ENCODE measurements around the gene MOAP1. TPM values are rescaled to one million over a fixed set of nuclear protein-coding genes. Genes with fewer than 3 reads are reported as not detected.
"Not testable (repeated sequence)": the region's sequence is repeated elsewhere in the genome, so short reads cannot be mapped to it uniquely, and the experiment has no call there.

MOAP1 gene
- total RNA-seq, 1 donor from 2014 or later: 24.1 TPM

GRCh38 chr14:93160353-93160801 is 24.3 kb downstream of the MOAP1 start:
- H3K27me3 ChIP-seq: no peaks in the 10 kb centered on the region
- H3K9me3 ChIP-seq: no peaks in the 10 kb centered on the region
- no peak overlapping the region for H3K4me3 ChIP-seq
- TF ChIP-seq, protein P1, sequence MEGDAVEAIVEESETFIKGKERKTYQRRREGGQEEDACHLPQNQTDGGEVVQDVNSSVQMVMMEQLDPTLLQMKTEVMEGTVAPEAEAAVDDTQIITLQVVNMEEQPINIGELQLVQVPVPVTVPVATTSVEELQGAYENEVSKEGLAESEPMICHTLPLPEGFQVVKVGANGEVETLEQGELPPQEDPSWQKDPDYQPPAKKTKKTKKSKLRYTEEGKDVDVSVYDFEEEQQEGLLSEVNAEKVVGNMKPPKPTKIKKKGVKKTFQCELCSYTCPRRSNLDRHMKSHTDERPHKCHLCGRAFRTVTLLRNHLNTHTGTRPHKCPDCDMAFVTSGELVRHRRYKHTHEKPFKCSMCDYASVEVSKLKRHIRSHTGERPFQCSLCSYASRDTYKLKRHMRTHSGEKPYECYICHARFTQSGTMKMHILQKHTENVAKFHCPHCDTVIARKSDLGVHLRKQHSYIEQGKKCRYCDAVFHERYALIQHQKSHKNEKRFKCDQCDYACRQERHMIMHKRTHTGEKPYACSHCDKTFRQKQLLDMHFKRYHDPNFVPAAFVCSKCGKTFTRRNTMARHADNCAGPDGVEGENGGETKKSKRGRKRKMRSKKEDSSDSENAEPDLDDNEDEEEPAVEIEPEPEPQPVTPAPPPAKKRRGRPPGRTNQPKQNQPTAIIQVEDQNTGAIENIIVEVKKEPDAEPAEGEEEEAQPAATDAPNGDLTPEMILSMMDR (IDR thresholded peaks at IDR 0.05): no peak
- TF ChIP-seq POLR2AphosphoS5 (IDR thresholded peaks at IDR 0.05; ENCODE audit: insufficient read depth in 1 of 2, low read depth in 1 of 2) (no peak), POLR2A (IDR thresholded peaks at IDR 0.05) (no peak)
- H3K36me3 ChIP-seq: no peaks in the 10 kb centered on the region
- DNase-seq (ENCODE audit: extremely low spot score in 2 of 2): no peak
- no peak overlapping the region for H3K27ac ChIP-seq
- no peaks in the 10 kb centered on the region for H3K4me1 ChIP-seq
- intact Hi-C loops (cut with DNase I): no loop called here

DNA sequence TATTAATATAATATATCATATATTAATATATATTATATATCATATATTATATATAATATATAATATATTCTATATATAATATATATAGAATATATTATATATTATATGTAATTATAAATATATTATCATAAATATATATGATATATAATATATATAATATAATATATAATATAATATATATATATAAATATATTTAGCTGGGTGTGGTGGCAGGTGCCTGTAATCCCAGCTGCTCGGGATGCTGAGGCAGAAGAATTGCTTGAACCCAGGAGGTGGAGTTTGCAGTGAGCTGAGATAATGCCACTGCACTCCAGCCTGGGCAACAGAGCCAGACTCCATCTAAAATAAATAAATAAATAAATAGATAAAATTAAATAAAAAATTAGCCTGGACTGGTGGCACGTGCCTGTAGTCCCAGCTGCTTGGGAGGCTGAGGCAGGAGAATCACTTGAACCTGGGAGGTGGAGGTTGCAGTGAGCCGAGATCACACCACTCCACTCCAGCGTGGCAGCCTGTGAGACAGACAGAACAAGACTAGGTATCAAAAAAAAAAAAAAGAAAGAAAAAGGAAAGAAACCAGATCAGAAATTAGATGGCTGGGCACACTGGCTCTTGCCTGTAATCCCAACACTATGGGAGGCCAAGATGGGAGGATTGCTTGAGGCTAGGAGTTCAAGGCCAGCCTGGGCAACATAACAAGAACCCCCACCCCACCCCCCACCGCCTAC is 24.9 kb downstream of the MOAP1 start:
- intact Hi-C loops (cut with DNase I); DNase-seq (ENCODE audit: extremely low spot score in 2 of 2); H3K27me3 ChIP-seq: not testable (repeated sequence)

GRCh38 chr14:93158349-93158748 is 26.3 kb downstream of the MOAP1 start:
- H3K36me3 ChIP-seq; H3K4me3 ChIP-seq; H3K9me3 ChIP-seq; H3K27ac ChIP-seq; intact Hi-C loops (cut with DNase I); DNase-seq (ENCODE audit: extremely low spot score in 2 of 2); H3K4me1 ChIP-seq; H3K27me3 ChIP-seq: not testable (repeated sequence)

More for the DNA sequence above, 24.9 kb downstream of the MOAP1 start:
- H3K4me3 ChIP-seq, H3K9me3 ChIP-seq, H3K4me1 ChIP-seq, H3K36me3 ChIP-seq, H3K27ac ChIP-seq: not testable (repeated sequence)

GRCh38 chr14:93156693-93157369 is 27.9 kb downstream of the MOAP1 start:
- TF ChIP-seq POLR2A (IDR thresholded peaks at IDR 0.05): no peak
- TF ChIP-seq POLR2AphosphoS5 (IDR thresholded peaks at IDR 0.05; ENCODE audit: insufficient read depth in 1 of 2, low read depth in 1 of 2): no peak
- TF ChIP-seq, protein P1 (IDR thresholded peaks at IDR 0.05): no peak
- no peaks in the 10 kb centered on the region for H3K9me3 ChIP-seq
- H3K27me3 ChIP-seq: no peaks in the 10 kb centered on the region
- no peaks in the 10 kb centered on the region for H3K36me3 ChIP-seq
- intact Hi-C loops (cut with DNase I): no loop called here
- no peak overlapping the region for H3K27ac ChIP-seq
- no peak for DNase-seq (ENCODE audit: extremely low spot score in 2 of 2)
- H3K4me3 ChIP-seq: no peak overlapping the region
- H3K4me1 ChIP-seq: no peaks in the 10 kb centered on the region

GRCh38 chr14:93155667-93156066 is 29.0 kb downstream of the MOAP1 start:
- H3K36me3 ChIP-seq: no peaks in the 10 kb centered on the region
- no peak overlapping the region for H3K27ac ChIP-seq
- H3K4me1 ChIP-seq: peaks cover 6% of the 10 kb centered on the region
- TF ChIP-seq POLR2A (IDR thresholded peaks at IDR 0.05) (no peak), POLR2AphosphoS5 (IDR thresholded peaks at IDR 0.05; ENCODE audit: insufficient read depth in 1 of 2, low read depth in 1 of 2) (no peak)
- TF ChIP-seq, protein P1 (IDR thresholded peaks at IDR 0.05): no peak
- no peaks in the 10 kb centered on the region for H3K27me3 ChIP-seq
- DNase-seq (ENCODE audit: extremely low spot score in 2 of 2): no peak
- H3K9me3 ChIP-seq: no peaks in the 10 kb centered on the region
- no peak overlapping the region for H3K4me3 ChIP-seq
- intact Hi-C loops (cut with DNase I): no loop called here

GRCh38 chr14:93153121-93153520 is 31.6 kb downstream of the MOAP1 start:
- intact Hi-C loops (cut with DNase I): no loop called here
- Histone ChIP-seq H3K9me3 (no peaks in the 10 kb centered on the region), H3K36me3 (no peaks in the 10 kb centered on the region), H3K27ac (no peak overlapping the region), H3K27me3 (no peaks in the 10 kb centered on the region), H3K4me3 (no peak overlapping the region), H3K4me1 (peaks cover 10% of the 10 kb centered on the region)
- DNase-seq (ENCODE audit: extremely low spot score in 2 of 2): no peak
- TF ChIP-seq POLR2AphosphoS5 (IDR thresholded peaks at IDR 0.05; ENCODE audit: insufficient read depth in 1 of 2, low read depth in 1 of 2) (no peak), POLR2A (IDR thresholded peaks at IDR 0.05) (no peak)
- TF ChIP-seq, protein P1 (IDR thresholded peaks at IDR 0.05): no peak
